ENCODE results near the gene RNF223. TPM values are rescaled to one million over a fixed set of nuclear protein-coding genes. Genes with fewer than 3 reads are reported as not detected.

RNF223 gene
- total RNA-seq, 4 donors from 2014 or later: 9.4 to 19.5 (median 10.5) TPM

DNA sequence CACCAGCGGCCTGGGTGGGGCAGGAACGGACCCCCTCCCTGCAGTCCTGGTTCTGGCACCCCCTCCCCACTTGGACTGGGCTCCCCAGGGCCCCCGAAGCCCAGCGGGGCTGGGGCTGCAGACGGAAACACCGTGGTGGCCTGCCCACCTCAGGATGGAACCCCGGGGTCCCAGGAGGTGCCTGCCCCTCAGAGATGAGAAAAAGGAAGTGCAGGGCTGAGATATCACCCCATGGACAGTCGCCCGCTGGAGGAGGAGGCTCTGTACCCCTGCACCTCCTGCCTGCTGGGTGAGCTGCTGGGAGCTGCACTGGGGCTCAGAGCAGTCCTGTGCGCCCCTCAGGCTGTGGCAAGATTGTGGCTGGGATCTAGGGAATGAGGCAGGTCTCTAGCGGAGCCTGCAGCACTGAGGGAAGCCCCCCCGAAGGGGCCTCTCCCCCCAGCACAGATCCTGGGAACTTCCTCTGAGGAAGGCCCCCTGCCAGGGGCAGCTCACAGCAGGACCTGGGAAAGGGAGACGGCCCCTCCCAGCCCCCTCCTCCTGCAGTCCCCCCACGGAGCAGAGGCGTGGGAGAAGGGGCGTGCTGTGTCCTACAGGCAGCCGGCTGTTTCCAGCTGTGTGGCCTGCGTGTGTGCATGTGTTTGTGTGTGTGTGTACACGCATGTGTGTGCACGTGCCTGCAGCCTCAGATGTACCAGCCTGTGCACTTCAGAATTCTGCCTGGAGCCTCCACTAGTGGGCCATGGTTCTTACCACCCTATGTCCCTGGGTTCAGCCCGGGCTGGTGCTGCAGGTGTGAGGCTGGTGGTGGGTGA, 47.3 kb downstream of the RNF223 start:
- no peak for TF ChIP-seq POLR2A (IDR thresholded peaks at IDR 0.05)
- TF ChIP-seq, protein P1, sequence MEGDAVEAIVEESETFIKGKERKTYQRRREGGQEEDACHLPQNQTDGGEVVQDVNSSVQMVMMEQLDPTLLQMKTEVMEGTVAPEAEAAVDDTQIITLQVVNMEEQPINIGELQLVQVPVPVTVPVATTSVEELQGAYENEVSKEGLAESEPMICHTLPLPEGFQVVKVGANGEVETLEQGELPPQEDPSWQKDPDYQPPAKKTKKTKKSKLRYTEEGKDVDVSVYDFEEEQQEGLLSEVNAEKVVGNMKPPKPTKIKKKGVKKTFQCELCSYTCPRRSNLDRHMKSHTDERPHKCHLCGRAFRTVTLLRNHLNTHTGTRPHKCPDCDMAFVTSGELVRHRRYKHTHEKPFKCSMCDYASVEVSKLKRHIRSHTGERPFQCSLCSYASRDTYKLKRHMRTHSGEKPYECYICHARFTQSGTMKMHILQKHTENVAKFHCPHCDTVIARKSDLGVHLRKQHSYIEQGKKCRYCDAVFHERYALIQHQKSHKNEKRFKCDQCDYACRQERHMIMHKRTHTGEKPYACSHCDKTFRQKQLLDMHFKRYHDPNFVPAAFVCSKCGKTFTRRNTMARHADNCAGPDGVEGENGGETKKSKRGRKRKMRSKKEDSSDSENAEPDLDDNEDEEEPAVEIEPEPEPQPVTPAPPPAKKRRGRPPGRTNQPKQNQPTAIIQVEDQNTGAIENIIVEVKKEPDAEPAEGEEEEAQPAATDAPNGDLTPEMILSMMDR (IDR thresholded peaks at IDR 0.05): no peak
- no peak for DNase-seq (ENCODE audit: low spot score in 2 of 2)
- no peak overlapping the region for H3K4me3 ChIP-seq (ENCODE audit: low read depth, poor library complexity, severe bottlenecking)
- intact Hi-C loops (cut with DNase I; ENCODE audit: low total_unique reads): no loop called here
- WGBS, 2 donors: 61 to 63% methylated on average over 14 to 16 of the region's 21 CpGs

GRCh38 chr1:1025730-1026129, 48.4 kb downstream of the RNF223 start:
- no peak for DNase-seq (ENCODE audit: low spot score in 2 of 2)
- no peak overlapping the region for H3K4me3 ChIP-seq (ENCODE audit: low read depth, poor library complexity, severe bottlenecking)
- intact Hi-C loops (cut with DNase I; ENCODE audit: low total_unique reads): no loop called here
- 38 to 44% methylated on average over 9 to 10 of the region's 10 CpGs for WGBS, 2 donors
- TF ChIP-seq, protein P1 (IDR thresholded peaks at IDR 0.05): no peak
- TF ChIP-seq POLR2A (IDR thresholded peaks at IDR 0.05): no peak

- intact Hi-C loops (cut with DNase I; ENCODE audit: low total_unique reads): no loop called here
- TF ChIP-seq POLR2A (IDR thresholded peaks at IDR 0.05): no peak
- TF ChIP-seq, protein P1 (IDR thresholded peaks at IDR 0.05): no peak
- no peak overlapping the region for H3K4me3 ChIP-seq (ENCODE audit: low read depth, poor library complexity, severe bottlenecking)
- WGBS, 2 donors: 39 to 53% methylated on average over 3 to 14 of the region's 31 CpGs
- no peak for DNase-seq (ENCODE audit: low spot score in 2 of 2)
Measured at GRCh38 chr1:1024771-1025699, 49.1 kb downstream of the RNF223 start.

- no peak overlapping the region for H3K4me3 ChIP-seq (ENCODE audit: low read depth, poor library complexity, severe bottlenecking)
- TF ChIP-seq POLR2A (IDR thresholded peaks at IDR 0.05): no peak
- TF ChIP-seq, protein P1 (IDR thresholded peaks at IDR 0.05): no peak
- 66 to 70% methylated on average over 9 of the region's 9 CpGs for WGBS, 2 donors
- intact Hi-C loops (cut with DNase I; ENCODE audit: low total_unique reads): no loop called here
- DNase-seq (ENCODE audit: low spot score in 2 of 2): no peak
Measured at GRCh38 chr1:1024149-1024770, 49.8 kb downstream of the RNF223 start.

DNA sequence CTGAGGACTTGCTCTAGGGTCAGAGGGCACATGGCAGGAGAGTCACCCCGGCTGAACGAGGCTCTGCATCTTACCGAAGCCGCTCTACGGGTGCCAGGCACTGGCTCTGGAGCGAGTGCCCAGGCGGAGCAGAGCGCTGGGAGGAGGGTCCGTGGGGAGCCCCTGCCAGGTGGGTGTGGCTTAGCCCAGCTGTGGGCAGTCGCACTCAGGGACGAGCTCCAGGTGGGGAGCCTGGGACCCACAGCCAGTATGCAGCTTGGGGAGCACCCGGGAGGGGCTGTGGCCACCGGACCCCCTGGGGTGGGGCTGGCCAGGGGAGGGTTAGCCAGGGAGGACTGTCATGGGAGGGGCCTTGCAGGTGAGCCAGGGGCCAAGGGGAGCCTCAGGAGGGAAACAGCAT, 50.4 kb downstream of the RNF223 start:
- TF ChIP-seq, protein P1 (IDR thresholded peaks at IDR 0.05): no peak
- TF ChIP-seq POLR2A (IDR thresholded peaks at IDR 0.05): no peak
- intact Hi-C loops (cut with DNase I; ENCODE audit: low total_unique reads): no loop called here
- no peak overlapping the region for H3K4me3 ChIP-seq (ENCODE audit: low read depth, poor library complexity, severe bottlenecking)
- 42 to 51% methylated on average over 2 to 13 of the region's 13 CpGs for WGBS, 2 donors
- DNase-seq (ENCODE audit: low spot score in 2 of 2): no peak

Measured in lower leg skin (tissue), 4 donors.